ENCODE data around the gene KLHDC8B.

- TF ChIP-seq TAF1 (IDR thresholded peaks at IDR 0.05; ENCODE audit: low read depth, low read length): no peak
- no peak for TF ChIP-seq POLR2AphosphoS5 (IDR thresholded peaks at IDR 0.05; ENCODE audit: low read depth, low read length)
- TF ChIP-seq POLR2A (IDR thresholded peaks at IDR 0.05; ENCODE audit: low read depth, low read length): no peak
- no peak for TF ChIP-seq SPI1 (IDR thresholded peaks at IDR 0.05; ENCODE audit: low read depth, low read length)
- TF ChIP-seq POU2F2 (IDR thresholded peaks at IDR 0.05; ENCODE audit: low read depth, low read length): no peak
- no peak for TF ChIP-seq PAX5 (IDR thresholded peaks at IDR 0.05; ENCODE audit: insufficient read depth, low read length, severe bottlenecking)
Measured at GRCh38 chr3:49219132-49219531, 47.7 kb downstream of the KLHDC8B start.
